ENCODE measurements around the gene ITSN2. TPM values are rescaled to one million over a fixed set of nuclear protein-coding genes. Genes with fewer than 3 reads are reported as not detected.

ITSN2 gene
- total and polyA plus RNA-seq, 2 of the 8 experiments (the other 6 are each of a cell fraction or from before 2014, with no cell fraction given) = 9.3 to 17.0 TPM

DNA sequence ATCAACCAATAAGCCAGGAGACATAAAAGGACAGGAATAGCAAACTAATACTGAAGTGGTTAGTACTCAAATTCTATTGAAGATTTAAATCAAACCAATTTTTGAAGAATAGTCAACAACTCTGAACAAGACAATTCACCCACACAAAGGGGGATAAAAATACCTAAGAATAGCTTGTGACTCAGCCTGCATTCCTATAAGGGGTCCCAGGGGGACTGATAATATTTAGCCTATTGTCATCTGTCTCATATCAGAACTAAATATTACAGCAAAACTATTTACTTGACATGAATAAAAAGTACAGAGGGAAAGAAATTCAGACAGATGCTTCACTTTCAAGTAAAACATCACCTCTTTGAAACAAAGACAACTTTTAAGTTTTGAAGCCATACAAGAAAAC is 7.7 kb downstream of the ITSN2 start:
- Histone ChIP-seq H4K8ac (ENCODE audit: extremely low read depth, insufficient read depth, low read length) (no peak overlapping the region), H2BK20ac (ENCODE audit: low read length) (no peak overlapping the region), H3K79me1 (ENCODE audit: low read depth, low read length) (no peaks in the 10 kb centered on the region), H3K23ac (ENCODE audit: insufficient read length) (no peak overlapping the region), H3K4me3 (ENCODE audit: extremely low read depth in 1 of 4, insufficient read depth in 2 of 4, low read depth in 3 of 4, low read length in 4 of 4) (no peak overlapping the region), H2BK12ac (ENCODE audit: low read depth, low read length) (no peak overlapping the region), H3K9ac (replicated peaks in 1 of 4; ENCODE audit: extremely low read depth in 1 of 4, low read depth in 3 of 4, low read length in 3 of 4) (no peak overlapping the region), H4K20me1 (replicated peaks in 1 of 2; ENCODE audit: control insufficient read depth in 1 of 2, insufficient read depth in 2 of 2, low read length in 2 of 2) (no peaks in the 10 kb centered on the region), H3K14ac (ENCODE audit: insufficient read length) (no peak overlapping the region), H3K23me2 (ENCODE audit: low read depth, low read length) (no peaks in the 10 kb centered on the region), H3K4ac (replicated peaks; ENCODE audit: insufficient read length, low read depth, low read length) (no peak overlapping the region), H3K27me3 (replicated peaks in 1 of 4; ENCODE audit: control insufficient read depth in 3 of 4, extremely low read depth in 1 of 4, insufficient read depth in 3 of 4, low read length in 3 of 4) (no peaks in the 10 kb centered on the region), H2AK5ac (ENCODE audit: low read depth, low read length) (no peak overlapping the region), H2BK5ac (ENCODE audit: low read depth, low read length) (no peak overlapping the region), H2BK120ac (replicated peaks; ENCODE audit: low read depth, low read length) (no peak overlapping the region), H3K4me1 (replicated peaks in 1 of 4; ENCODE audit: control insufficient read depth in 3 of 4, insufficient read depth in 4 of 4, low read length in 3 of 4) (no peaks in the 10 kb centered on the region), H4K91ac (replicated peaks; ENCODE audit: insufficient read length, low read length) (no peak overlapping the region), H3K9me3 (ENCODE audit: insufficient read depth in 2 of 2, low read depth in 1 of 2, low read length in 1 of 2) (no peaks in the 10 kb centered on the region), H3K56ac (replicated peaks; ENCODE audit: insufficient read length, low read depth, low read length) (no peak overlapping the region), H3K79me2 (ENCODE audit: control insufficient read depth in 1 of 2, insufficient read depth in 2 of 2, low read length in 2 of 2) (no peaks in the 10 kb centered on the region; a peak in 1 of 4 replicates), H3K27ac (ENCODE audit: low read depth, low read length) (no peak overlapping the region), H3K18ac (ENCODE audit: extremely low read depth, low read length) (no peak overlapping the region), H2BK15ac (ENCODE audit: low read length) (no peak overlapping the region), H3K4me2 (ENCODE audit: insufficient read depth in 1 of 2, low read depth in 2 of 2, low read length in 2 of 2) (no peak overlapping the region), H4K5ac (ENCODE audit: insufficient read length, low read depth, low read length) (no peak overlapping the region), H2AFZ (ENCODE audit: low read length) (no peak overlapping the region), H3K36me3 (ENCODE audit: control insufficient read depth in 2 of 4, insufficient read depth in 4 of 4, low read length in 3 of 4) (no peaks in the 10 kb centered on the region)
- ChIA-PET POLR2A (ENCODE audit: partially characterized antibody) (no interaction called here), CTCF (ENCODE audit: partially characterized antibody) (no interaction called here)
- FAIRE-seq (no peak), DNase-seq (ENCODE audit: low read depth in 1 of 2, low spot score in 2 of 2) (no peak)
- TF ChIP-seq YY1 (IDR thresholded peaks at IDR 0.05; ENCODE audit: low read depth, low read length) (no peak), RXRA (IDR thresholded peaks at IDR 0.05; ENCODE audit: insufficient read depth, low read depth, low read length) (no peak), JUND (IDR thresholded peaks at IDR 0.05; ENCODE audit: low read length) (no peak)
- TF ChIP-seq, protein P1, sequence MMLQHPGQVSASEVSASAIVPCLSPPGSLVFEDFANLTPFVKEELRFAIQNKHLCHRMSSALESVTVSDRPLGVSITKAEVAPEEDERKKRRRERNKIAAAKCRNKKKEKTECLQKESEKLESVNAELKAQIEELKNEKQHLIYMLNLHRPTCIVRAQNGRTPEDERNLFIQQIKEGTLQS (IDR thresholded peaks at IDR 0.05; ENCODE audit: insufficient read depth, low read depth, low read length) = no peak

All from H1 (cell line).